IPS-15b (cell line): ENCODE data around the gene FAM168A.

Source experiments
- H3K27me3 ChIP-seq: one replicate; pipeline ENCODE4 v1.6.1; 2013; ENCODE audit warnings: low read length; ENCODE audit not compliant: control insufficient read depth, insufficient read depth
- H3K36me3 ChIP-seq: one replicate; pipeline ENCODE4 v1.6.1; 2013; ENCODE audit warnings: low read length; ENCODE audit not compliant: control insufficient read depth, insufficient read depth
- H3K4me1 ChIP-seq: one replicate; pipeline ENCODE4 v1.6.1; 2013; ENCODE audit warnings: mild to moderate bottlenecking, low read length; ENCODE audit not compliant: control insufficient read depth, insufficient read depth
- H3K4me3 ChIP-seq: one replicate; pipeline ENCODE4 v1.5.1; 2013; ENCODE audit warnings: low read depth, low read length
- H3K9ac ChIP-seq: one replicate; pipeline ENCODE4 v1.6.1; 2013; ENCODE audit warnings: low read depth, mild to moderate bottlenecking, low read length
- H3K9me3 ChIP-seq: one replicate; pipeline ENCODE4 v1.6.1; 2013; ENCODE audit warnings: mild to moderate bottlenecking, low read length; ENCODE audit not compliant: control insufficient read depth, insufficient read depth

FAM168A gene

GRCh38 chr11:73570415-73571114, 27.3 kb downstream of the FAM168A start:
- Histone ChIP-seq H3K4me3 (no peak overlapping the region), H3K27me3 (no peaks in the 10 kb centered on the region), H3K9me3 (no peaks in the 10 kb centered on the region), H3K36me3 (no peaks in the 10 kb centered on the region), H3K9ac (no peak overlapping the region), H3K4me1 (peaks cover 7% of the 10 kb centered on the region)

GRCh38 chr11:73566977-73567755, 30.7 kb downstream of the FAM168A start:
- Histone ChIP-seq H3K9ac (no peak overlapping the region), H3K27me3 (no peaks in the 10 kb centered on the region), H3K36me3 (no peaks in the 10 kb centered on the region), H3K9me3 (no peaks in the 10 kb centered on the region), H3K4me3 (no peak overlapping the region), H3K4me1 (peaks cover 7% of the 10 kb centered on the region)

GRCh38 chr11:73566422-73566821, 31.5 kb downstream of the FAM168A start:
- H3K4me1 ChIP-seq, result peaks cover 7% of the 10 kb centered on the region

GRCh38 chr11:73565804-73566203, 32.1 kb downstream of the FAM168A start:
- H3K4me3 ChIP-seq, result no peak overlapping the region
- no peaks in the 10 kb centered on the region for H3K27me3 ChIP-seq
- no peak overlapping the region for H3K9ac ChIP-seq
- no peaks in the 10 kb centered on the region for H3K36me3 ChIP-seq
- no peaks in the 10 kb centered on the region for H3K9me3 ChIP-seq
- H3K4me1 ChIP-seq, result peaks cover 7% of the 10 kb centered on the region

More at GRCh38 chr11:73566422-73566821, 31.5 kb downstream of the FAM168A start:
- H3K4me3 ChIP-seq, result no peak overlapping the region
- no peaks in the 10 kb centered on the region for H3K36me3 ChIP-seq
- no peak overlapping the region for H3K9ac ChIP-seq
- no peaks in the 10 kb centered on the region for H3K9me3 ChIP-seq
- H3K27me3 ChIP-seq, result no peaks in the 10 kb centered on the region

- H3K4me1 ChIP-seq, result peaks cover 7% of the 10 kb centered on the region
- no peak overlapping the region for H3K9ac ChIP-seq
- no peaks in the 10 kb centered on the region for H3K9me3 ChIP-seq
- H3K27me3 ChIP-seq, result no peaks in the 10 kb centered on the region
- H3K36me3 ChIP-seq, result no peaks in the 10 kb centered on the region
- H3K4me3 ChIP-seq, result no peak overlapping the region
Measured at GRCh38 chr11:73564903-73565302, 33.0 kb downstream of the FAM168A start.

- Histone ChIP-seq H3K9me3 (no peaks in the 10 kb centered on the region), H3K4me3 (no peak overlapping the region), H3K4me1 (peaks cover 7% of the 10 kb centered on the region), H3K9ac (no peak overlapping the region), H3K36me3 (no peaks in the 10 kb centered on the region), H3K27me3 (no peaks in the 10 kb centered on the region)
Measured at GRCh38 chr11:73563539-73564200, 34.2 kb downstream of the FAM168A start.

GRCh38 chr11:73559743-73560142, 38.2 kb downstream of the FAM168A start:
- Histone ChIP-seq H3K27me3 (no peaks in the 10 kb centered on the region), H3K4me3 (no peak overlapping the region), H3K9ac (no peak overlapping the region), H3K4me1 (peaks cover 4% of the 10 kb centered on the region), H3K9me3 (no peaks in the 10 kb centered on the region), H3K36me3 (no peaks in the 10 kb centered on the region)

- H3K4me3 ChIP-seq, result no peak overlapping the region
- no peak overlapping the region for H3K9ac ChIP-seq
- H3K36me3 ChIP-seq, result no peaks in the 10 kb centered on the region
- H3K4me1 ChIP-seq, result peaks cover 7% of the 10 kb centered on the region
- H3K9me3 ChIP-seq, result no peaks in the 10 kb centered on the region
- no peaks in the 10 kb centered on the region for H3K27me3 ChIP-seq
Measured at GRCh38 chr11:73556966-73557365, 40.9 kb downstream of the FAM168A start.

- no peak overlapping the region for H3K9ac ChIP-seq
- H3K4me1 ChIP-seq, result peaks cover 7% of the 10 kb centered on the region
- H3K36me3 ChIP-seq, result no peaks in the 10 kb centered on the region
- H3K4me3 ChIP-seq, result no peak overlapping the region
- H3K9me3 ChIP-seq, result no peaks in the 10 kb centered on the region
- H3K27me3 ChIP-seq, result no peaks in the 10 kb centered on the region
Measured at GRCh38 chr11:73555615-73556014, 42.3 kb downstream of the FAM168A start.

- Histone ChIP-seq H3K9ac (no peak overlapping the region), H3K4me3 (no peak overlapping the region), H3K4me1 (peaks cover 7% of the 10 kb centered on the region), H3K27me3 (no peaks in the 10 kb centered on the region), H3K9me3 (no peaks in the 10 kb centered on the region), H3K36me3 (no peaks in the 10 kb centered on the region)
Measured at GRCh38 chr11:73554671-73555320, 43.1 kb downstream of the FAM168A start.

- H3K9ac ChIP-seq, result no peak overlapping the region
- H3K9me3 ChIP-seq, result no peaks in the 10 kb centered on the region
- no peak overlapping the region for H3K4me3 ChIP-seq
- no peaks in the 10 kb centered on the region for H3K36me3 ChIP-seq
- H3K4me1 ChIP-seq, result peaks cover 7% of the 10 kb centered on the region
- H3K27me3 ChIP-seq, result no peaks in the 10 kb centered on the region
Measured at GRCh38 chr11:73553266-73553665, 44.6 kb downstream of the FAM168A start.
